Measurements from ENCODE around the gene KDM7A. TPM values are rescaled to one million over a fixed set of nuclear protein-coding genes. Genes with fewer than 3 reads are reported as not detected.

KDM7A gene
- polyA plus RNA-seq, 2 of the 4 experiments (the other 2 are of a cell fraction) = 1.4 to 4.1 TPM

- ATAC-seq (no peak), DNase-seq (ENCODE audit: low read depth in 1 of 2, low spot score in 1 of 2) (no peak), FAIRE-seq (no peak)
- no peaks in the 10 kb centered on the region for H3K9me3 ChIP-seq
- ChIA-PET CTCF (interaction anchor here (0.6 to 1.3 kb wide), 2 partner anchors 13 to 1222 kb away, joined by 3 read pairs; no protein-coding TSS in a partner anchor), POLR2A (no interaction called here)
- TF ChIP-seq RAD21 (conservative IDR thresholded peaks at IDR 0.05 in 1 of 2, IDR thresholded peaks at IDR 0.05 in 1 of 2) (no peak), HOXA7 (CRISPR knock-in tag; IDR thresholded peaks at IDR 0.05) (no peak), HMGXB4 (CRISPR knock-in tag; IDR thresholded peaks at IDR 0.05; ENCODE audit: borderline replicate concordance) (no peak), RCOR1 (IDR thresholded peaks at IDR 0.05; ENCODE audit: low read depth, low read length) (no peak), RARB (CRISPR knock-in tag; IDR thresholded peaks at IDR 0.05) (no peak), HEYL (CRISPR knock-in tag; IDR thresholded peaks at IDR 0.05) (no peak), HOXB13 (CRISPR knock-in tag; IDR thresholded peaks at IDR 0.05; ENCODE audit: low read depth) (no peak), FOSL2 (IDR thresholded peaks at IDR 0.05) (no peak), FOSL2 (CRISPR knock-in tag; IDR thresholded peaks at IDR 0.05) (no peak), FOSB (CRISPR knock-in tag; IDR thresholded peaks at IDR 0.05) (no peak), ZNF302 (CRISPR knock-in tag; IDR thresholded peaks at IDR 0.05) (no peak), CHD2 (IDR thresholded peaks at IDR 0.05; ENCODE audit: low read length, partially characterized antibody) (no peak), HDAC2 (IDR thresholded peaks at IDR 0.05) (no peak), EP300 (IDR thresholded peaks at IDR 0.05) (no peak), ZSCAN20 (CRISPR knock-in tag; IDR thresholded peaks at IDR 0.05) (no peak), CBX8 (IDR thresholded peaks at IDR 0.05) (no peak)
- TF ChIP-seq, protein P1, sequence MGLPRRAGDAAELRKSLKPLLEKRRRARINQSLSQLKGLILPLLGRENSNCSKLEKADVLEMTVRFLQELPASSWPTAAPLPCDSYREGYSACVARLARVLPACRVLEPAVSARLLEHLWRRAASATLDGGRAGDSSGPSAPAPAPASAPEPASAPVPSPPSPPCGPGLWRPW (IDR thresholded peaks at IDR 0.05) = no peak
- TF ChIP-seq, protein P2, sequence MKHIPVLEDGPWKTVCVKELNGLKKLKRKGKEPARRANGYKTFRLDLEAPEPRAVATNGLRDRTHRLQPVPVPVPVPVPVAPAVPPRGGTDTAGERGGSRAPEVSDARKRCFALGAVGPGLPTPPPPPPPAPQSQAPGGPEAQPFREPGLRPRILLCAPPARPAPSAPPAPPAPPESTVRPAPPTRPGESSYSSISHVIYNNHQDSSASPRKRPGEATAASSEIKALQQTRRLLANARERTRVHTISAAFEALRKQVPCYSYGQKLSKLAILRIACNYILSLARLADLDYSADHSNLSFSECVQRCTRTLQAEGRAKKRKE (CRISPR knock-in tag; IDR thresholded peaks at IDR 0.05; ENCODE audit: low read depth) = no peak
- H3K4me2 ChIP-seq = no peak overlapping the region
- H3K4me1 ChIP-seq = peaks cover 13% of the 10 kb centered on the region; the same call in 2 of the 3 replicates
- 65% methylated on average over 2 of the region's 2 CpGs for WGBS (ENCODE audit: missing lambda C conversion rate)
- no peak overlapping the region for H3K27ac ChIP-seq
- H3K4me3 ChIP-seq = no peak overlapping the region
These were observed 16.5 kb downstream of the KDM7A start for GRCh38 chr7:140160308-140160707.

- CTCF ChIA-PET = no interaction called here
- FAIRE-seq = no peak
These were observed 17.3 kb downstream of the KDM7A start for GRCh38 chr7:140159497-140159896.

More at GRCh38 chr7:140159497-140159896, 17.3 kb downstream of the KDM7A start:
- peaks cover 5% of the 10 kb centered on the region; the same call in 2 of the 3 replicates for H3K4me1 ChIP-seq
- no peak for DNase-seq (ENCODE audit: low read depth in 1 of 2, low spot score in 1 of 2)
- TF ChIP-seq KDM5A (IDR thresholded peaks at IDR 0.05) = no peak
- TF ChIP-seq NR3C1 (IDR thresholded peaks at IDR 0.05) = no peak
- no peak for TF ChIP-seq POLR2AphosphoS2 (conservative IDR thresholded peaks at IDR 0.05; ENCODE audit: low read length)
- TF ChIP-seq, protein P1 (IDR thresholded peaks at IDR 0.05) = no peak
- TF ChIP-seq, protein P3, sequence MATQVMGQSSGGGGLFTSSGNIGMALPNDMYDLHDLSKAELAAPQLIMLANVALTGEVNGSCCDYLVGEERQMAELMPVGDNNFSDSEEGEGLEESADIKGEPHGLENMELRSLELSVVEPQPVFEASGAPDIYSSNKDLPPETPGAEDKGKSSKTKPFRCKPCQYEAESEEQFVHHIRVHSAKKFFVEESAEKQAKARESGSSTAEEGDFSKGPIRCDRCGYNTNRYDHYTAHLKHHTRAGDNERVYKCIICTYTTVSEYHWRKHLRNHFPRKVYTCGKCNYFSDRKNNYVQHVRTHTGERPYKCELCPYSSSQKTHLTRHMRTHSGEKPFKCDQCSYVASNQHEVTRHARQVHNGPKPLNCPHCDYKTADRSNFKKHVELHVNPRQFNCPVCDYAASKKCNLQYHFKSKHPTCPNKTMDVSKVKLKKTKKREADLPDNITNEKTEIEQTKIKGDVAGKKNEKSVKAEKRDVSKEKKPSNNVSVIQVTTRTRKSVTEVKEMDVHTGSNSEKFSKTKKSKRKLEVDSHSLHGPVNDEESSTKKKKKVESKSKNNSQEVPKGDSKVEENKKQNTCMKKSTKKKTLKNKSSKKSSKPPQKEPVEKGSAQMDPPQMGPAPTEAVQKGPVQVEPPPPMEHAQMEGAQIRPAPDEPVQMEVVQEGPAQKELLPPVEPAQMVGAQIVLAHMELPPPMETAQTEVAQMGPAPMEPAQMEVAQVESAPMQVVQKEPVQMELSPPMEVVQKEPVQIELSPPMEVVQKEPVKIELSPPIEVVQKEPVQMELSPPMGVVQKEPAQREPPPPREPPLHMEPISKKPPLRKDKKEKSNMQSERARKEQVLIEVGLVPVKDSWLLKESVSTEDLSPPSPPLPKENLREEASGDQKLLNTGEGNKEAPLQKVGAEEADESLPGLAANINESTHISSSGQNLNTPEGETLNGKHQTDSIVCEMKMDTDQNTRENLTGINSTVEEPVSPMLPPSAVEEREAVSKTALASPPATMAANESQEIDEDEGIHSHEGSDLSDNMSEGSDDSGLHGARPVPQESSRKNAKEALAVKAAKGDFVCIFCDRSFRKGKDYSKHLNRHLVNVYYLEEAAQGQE (IDR thresholded peaks at IDR 0.05) = no peak
- TF ChIP-seq, protein P4, sequence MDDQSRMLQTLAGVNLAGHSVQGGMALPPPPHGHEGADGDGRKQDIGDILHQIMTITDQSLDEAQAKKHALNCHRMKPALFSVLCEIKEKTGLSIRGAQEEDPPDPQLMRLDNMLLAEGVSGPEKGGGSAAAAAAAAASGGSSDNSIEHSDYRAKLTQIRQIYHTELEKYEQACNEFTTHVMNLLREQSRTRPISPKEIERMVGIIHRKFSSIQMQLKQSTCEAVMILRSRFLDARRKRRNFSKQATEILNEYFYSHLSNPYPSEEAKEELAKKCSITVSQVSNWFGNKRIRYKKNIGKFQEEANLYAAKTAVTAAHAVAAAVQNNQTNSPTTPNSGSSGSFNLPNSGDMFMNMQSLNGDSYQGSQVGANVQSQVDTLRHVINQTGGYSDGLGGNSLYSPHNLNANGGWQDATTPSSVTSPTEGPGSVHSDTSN (IDR thresholded peaks at IDR 0.05) = no peak
- TF ChIP-seq, protein P5, sequence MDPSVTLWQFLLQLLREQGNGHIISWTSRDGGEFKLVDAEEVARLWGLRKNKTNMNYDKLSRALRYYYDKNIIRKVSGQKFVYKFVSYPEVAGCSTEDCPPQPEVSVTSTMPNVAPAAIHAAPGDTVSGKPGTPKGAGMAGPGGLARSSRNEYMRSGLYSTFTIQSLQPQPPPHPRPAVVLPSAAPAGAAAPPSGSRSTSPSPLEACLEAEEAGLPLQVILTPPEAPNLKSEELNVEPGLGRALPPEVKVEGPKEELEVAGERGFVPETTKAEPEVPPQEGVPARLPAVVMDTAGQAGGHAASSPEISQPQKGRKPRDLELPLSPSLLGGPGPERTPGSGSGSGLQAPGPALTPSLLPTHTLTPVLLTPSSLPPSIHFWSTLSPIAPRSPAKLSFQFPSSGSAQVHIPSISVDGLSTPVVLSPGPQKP (IDR thresholded peaks at IDR 0.05; ENCODE audit: low read depth, low read length) = no peak
- TF ChIP-seq, protein P2 (CRISPR knock-in tag; IDR thresholded peaks at IDR 0.05; ENCODE audit: low read depth) = no peak
- TF ChIP-seq, protein P6, sequence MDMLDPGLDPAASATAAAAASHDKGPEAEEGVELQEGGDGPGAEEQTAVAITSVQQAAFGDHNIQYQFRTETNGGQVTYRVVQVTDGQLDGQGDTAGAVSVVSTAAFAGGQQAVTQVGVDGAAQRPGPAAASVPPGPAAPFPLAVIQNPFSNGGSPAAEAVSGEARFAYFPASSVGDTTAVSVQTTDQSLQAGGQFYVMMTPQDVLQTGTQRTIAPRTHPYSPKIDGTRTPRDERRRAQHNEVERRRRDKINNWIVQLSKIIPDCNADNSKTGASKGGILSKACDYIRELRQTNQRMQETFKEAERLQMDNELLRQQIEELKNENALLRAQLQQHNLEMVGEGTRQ (IDR thresholded peaks at IDR 0.05) = no peak
- no peak for TF ChIP-seq CBX2 (IDR thresholded peaks at IDR 0.05; ENCODE audit: borderline replicate concordance, low read depth)
- no peak for ATAC-seq
- WGBS (ENCODE audit: missing lambda C conversion rate) = 89% methylated on average over 3 of the region's 3 CpGs
- H3K4me2 ChIP-seq = no peak overlapping the region
- POLR2A ChIA-PET = no interaction called here
- H3K9me3 ChIP-seq = no peaks in the 10 kb centered on the region
- no peak overlapping the region for H3K4me3 ChIP-seq
- H3K27ac ChIP-seq = no peak overlapping the region

All from A549 (cell line).